Panc1 (cell line): ENCODE results near the gene SEMA3D. TPM values are rescaled to one million over a fixed set of nuclear protein-coding genes. Genes with fewer than 3 reads are reported as not detected.

Experiments
- ATAC-seq: fragments of 200-7000 bp; cut with Tn5 transposase; 2 replicates; pipeline ENCODE4 v1.9.1; 2020; ENCODE audit warnings: mild to moderate bottlenecking, moderate library complexity
- BruUV-seq: library from RNA; stranded (reverse); fragments of 400-500 nt; replicated peaks from 2 replicates; lab custom pipeline; 2021; lab: Mats Ljungman, UMichigan
- CTCF ChIA-PET: fragments of 300-600 bp; sonication (Branson Sonifier 250); formaldehyde crosslinking; loops from one replicate; lab custom pipeline; 2022; ENCODE audit warnings: antibody characterized with exemption; lab: Charles Lee
- POLR2A ChIA-PET: fragments of 300-600 bp; sonication (Branson Sonifier 250); formaldehyde crosslinking; loops from one replicate; lab custom pipeline; 2022; ENCODE audit warnings: antibody characterized with exemption; lab: Charles Lee
- DNase-seq: peaks from one replicate; pipeline ENCODE4 v3.0.0-alpha.2; 2010; ENCODE audit warnings: low read depth, low spot score
- H3K27ac ChIP-seq: 2 replicates; pipeline ENCODE4 v1.5.1; 2011; ENCODE audit warnings: mild to moderate bottlenecking, low read length, inconsistent platforms
- H3K27me3 ChIP-seq: fragments of 200-500 bp; sonication (Bioruptor generic); 2 replicates; pipeline ENCODE4 v1.6.0; 2014; ENCODE audit warnings: low read length, inconsistent platforms; ENCODE audit not compliant: control insufficient read depth, insufficient read depth
- H3K36me3 ChIP-seq: fragments of 200-500 bp; sonication (Bioruptor generic); 2 replicates; pipeline ENCODE4 v1.5.1; 2014; ENCODE audit warnings: inconsistent platforms, mild to moderate bottlenecking, low read length, moderate library complexity; ENCODE audit not compliant: control insufficient read depth, insufficient read depth
- H3K4me1 ChIP-seq: 2 replicates; pipeline ENCODE4 v1.5.1; 2011; ENCODE audit warnings: inconsistent platforms, mild to moderate bottlenecking, low read length, moderate library complexity; ENCODE audit not compliant: control insufficient read depth, insufficient read depth
- H3K4me3 ChIP-seq, 2 experiments: 2 replicates each; pipeline ENCODE4 v1.5.1; 2011 to 2012; ENCODE audit warnings: low read depth in 2 of 2, low read length in 2 of 2, mild to moderate bottlenecking in 2 of 2, inconsistent platforms in 1 of 2, moderate library complexity in 1 of 2
- H3K9me3 ChIP-seq: fragments of 200-500 bp; sonication (Bioruptor generic); 2 replicates; pipeline ENCODE4 v1.5.1; 2014; ENCODE audit warnings: low read depth, mild to moderate bottlenecking, inconsistent platforms, low read length, moderate library complexity; ENCODE audit not compliant: control insufficient read depth, insufficient read depth
- CTCF ChIP-seq: fragments of 450-650 bp; IDR thresholded peaks from 2 replicates; pipeline ENCODE4 v1.5.1; 2017; ENCODE audit warnings: mild to moderate bottlenecking
- POLR2AphosphoS5 ChIP-seq: IDR thresholded peaks from 2 replicates; pipeline ENCODE4 v1.6.1; 2012; ENCODE audit warnings: mild to moderate bottlenecking, low read depth, low read length, moderate library complexity
- REST ChIP-seq, 2 experiments: IDR thresholded peaks; 2 replicates each; pipeline ENCODE4 v1.6.1; 2011 to 2012; ENCODE audit warnings: low read depth in 2 of 2, control low read depth in 1 of 2, low read length in 1 of 2, mild to moderate bottlenecking in 1 of 2, moderate library complexity in 1 of 2; ENCODE audit not compliant: insufficient read depth in 1 of 2
- SIN3A ChIP-seq: IDR thresholded peaks from 2 replicates; pipeline ENCODE4 v1.6.1; 2012; ENCODE audit warnings: low read depth, mild to moderate bottlenecking, low read length, moderate library complexity, borderline replicate concordance; ENCODE audit not compliant: insufficient read depth
- TCF7L2 ChIP-seq: IDR thresholded peaks from 2 replicates; pipeline ENCODE4 v1.6.1; 2011; ENCODE audit warnings: mild to moderate bottlenecking, low read depth, low read length, inconsistent platforms
- in situ Hi-C: cut with HindIII; loops from 2 replicates; pipeline ENCODE4 v1.10.0; 2016; ENCODE audit warnings: low sequenced_read_pairs, low pct_unique_long_range_greater_than_20kb
- intact Hi-C: fragments of 100-400 bp; cut with micrococcal nuclease; formaldehyde crosslinking; loops from one replicate; pipeline ENCODE4 v1.10.0; 2022; ENCODE audit not compliant: unreplicated experiment
- total RNA-seq: library from RNA; stranded (reverse); gene quantifications from one replicate; pipeline ENCODE4 v1.2.1, GENCODE V29; 2021; ENCODE audit not compliant: unreplicated experiment

The SEMA3D gene
- total RNA-seq, 1 experiment from 2014 or later = 11.5 TPM

DNA sequence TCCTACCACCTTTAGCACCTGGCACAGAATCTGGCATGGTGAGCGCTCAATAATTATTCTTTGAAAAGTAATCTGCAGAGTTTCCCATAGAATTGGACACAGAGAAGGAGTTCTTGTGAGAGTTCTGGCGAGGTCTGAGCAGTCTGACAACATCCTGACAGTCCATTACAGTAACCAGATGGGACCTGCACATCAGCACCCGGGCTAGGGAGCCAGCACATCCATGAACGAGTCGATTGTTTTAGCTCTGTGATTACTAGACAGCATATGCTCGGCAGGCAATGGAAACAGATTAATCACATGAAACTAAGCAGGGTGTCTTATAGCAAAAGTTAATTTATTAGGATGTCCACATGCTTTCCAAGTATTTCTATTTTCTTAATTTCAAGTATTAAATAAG is 96.7 kb downstream of the SEMA3D start:
- no peak overlapping the region for H3K27ac ChIP-seq
- no TSS peak for BruUV-seq
- ChIA-PET POLR2A (no interaction called here), CTCF (no interaction called here)
- no peak overlapping the region for H3K4me3 ChIP-seq
- ATAC-seq = no peak
- in situ Hi-C loops (no loop called here), intact Hi-C loops (no loop called here)
- no peaks in the 10 kb centered on the region for H3K9me3 ChIP-seq
- no peaks in the 10 kb centered on the region for H3K4me1 ChIP-seq
- no peaks in the 10 kb centered on the region for H3K27me3 ChIP-seq
- DNase-seq = no peak
- TF ChIP-seq CTCF = no peak
- TF ChIP-seq TCF7L2 = no peak
- no peak for TF ChIP-seq POLR2AphosphoS5
- no peaks in the 10 kb centered on the region for H3K36me3 ChIP-seq

DNA sequence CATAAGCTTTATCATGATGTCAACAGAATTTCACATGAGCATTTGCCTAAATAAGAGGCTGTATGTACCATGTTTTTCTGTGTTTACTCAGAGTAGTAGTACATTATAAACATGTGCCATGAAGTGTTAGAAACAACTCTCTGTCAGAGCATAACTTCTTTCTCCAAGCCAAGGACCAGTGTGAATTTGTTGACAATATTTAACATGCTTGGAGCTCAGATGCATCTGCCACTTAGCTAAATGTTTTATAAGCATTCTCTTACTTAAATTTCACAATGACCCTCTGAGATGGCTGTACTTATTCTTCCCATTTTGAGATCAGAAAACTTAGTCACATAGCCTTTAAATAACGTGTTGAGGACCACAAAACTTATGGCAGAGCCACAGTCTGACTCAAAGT is 105.0 kb downstream of the SEMA3D start:
- Histone ChIP-seq H3K27ac (no peak overlapping the region), H3K36me3 (no peaks in the 10 kb centered on the region), H3K27me3 (no peaks in the 10 kb centered on the region), H3K9me3 (no peaks in the 10 kb centered on the region), H3K4me1 (no peaks in the 10 kb centered on the region), H3K4me3 (no peak overlapping the region)
- DNase-seq = no peak
- POLR2A ChIA-PET = no interaction called here
- ATAC-seq = no peak
- no peak for TF ChIP-seq SIN3A
- TF ChIP-seq TCF7L2 = no peak
- no peak for TF ChIP-seq POLR2AphosphoS5
- no peak for TF ChIP-seq CTCF
- no peak for TF ChIP-seq REST (IDR thresholded peaks at IDR 0.05; ENCODE audit: insufficient read depth in 1 of 2, low read depth in 2 of 2, low read length in 1 of 2)
- intact Hi-C loops = no loop called here
- CTCF ChIA-PET = no interaction called here
- in situ Hi-C loops = no loop called here
- no TSS peak for BruUV-seq

DNA sequence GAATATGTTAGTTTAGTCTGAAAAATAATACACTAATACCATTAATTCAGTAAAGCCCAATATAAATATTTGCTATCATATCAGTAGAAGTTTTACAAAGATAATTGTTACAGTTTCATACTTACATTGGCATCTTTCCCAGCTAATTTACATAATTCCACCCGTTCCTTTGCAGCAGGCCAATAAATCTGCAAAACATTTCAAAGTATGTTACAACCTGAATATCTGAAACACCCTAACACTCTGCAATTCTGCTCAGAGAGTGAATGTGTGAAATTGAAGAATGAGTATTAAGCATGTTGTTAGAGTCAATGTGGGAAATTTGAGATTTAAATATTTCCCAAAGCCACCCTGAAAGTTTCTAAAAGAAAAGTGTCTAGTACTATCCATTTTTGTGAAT is 105.5 kb downstream of the SEMA3D start:
- ChIA-PET CTCF (no interaction called here), POLR2A (no interaction called here)
- DNase-seq = no peak
- ATAC-seq = no peak
- no peak for TF ChIP-seq REST (IDR thresholded peaks at IDR 0.05; ENCODE audit: insufficient read depth in 1 of 2, low read depth in 2 of 2, low read length in 1 of 2)
- no peaks in the 10 kb centered on the region for H3K4me1 ChIP-seq
- no peaks in the 10 kb centered on the region for H3K9me3 ChIP-seq
- no peaks in the 10 kb centered on the region for H3K27me3 ChIP-seq
- no peaks in the 10 kb centered on the region for H3K36me3 ChIP-seq
- intact Hi-C loops (no loop called here), in situ Hi-C loops (no loop called here)
- no TSS peak for BruUV-seq
- no peak overlapping the region for H3K27ac ChIP-seq
- no peak overlapping the region for H3K4me3 ChIP-seq
